A549 (cell line): ENCODE results near the gene SBNO2.

Experiments used
- CHD2 ChIP-seq: fragments of 150-350 bp; IDR thresholded peaks from 2 replicates; pipeline ENCODE4 v1.6.1; 2014; ENCODE audit warnings: low read length; ENCODE audit not compliant: partially characterized antibody
- CTCF ChIP-seq: fragments of >200 bp; sonication (Bioruptor Twin); formaldehyde crosslinking; IDR thresholded peaks from 3 replicates; pipeline ENCODE4 v1.5.1; 2016
- HDAC2 ChIP-seq: fragments of 200-600 bp; sonication (generic); IDR thresholded peaks from 2 replicates; pipeline ENCODE4 v1.6.1; 2016
- KDM5A ChIP-seq: fragments of 200-600 bp; sonication (generic); IDR thresholded peaks from 2 replicates; pipeline ENCODE4 v1.6.1; 2016; ENCODE audit warnings: antibody characterized with exemption, mild to moderate bottlenecking
- POLR2A ChIP-seq: IDR thresholded peaks from 2 replicates; pipeline ENCODE4 v1.6.1; 2012; ENCODE audit warnings: mild to moderate bottlenecking, low read length
- POLR2AphosphoS2 ChIP-seq: conservative IDR thresholded peaks from 2 replicates; pipeline ENCODE4 v1.6.1; 2012; ENCODE audit warnings: low read length, improper control_type of control experiment, inconsistent platforms
- RAD21 ChIP-seq, 2 experiments: fragments of >200 bp in 1 of 2; sonication (Bioruptor Twin) in 1 of 2; formaldehyde crosslinking in 1 of 2; IDR thresholded peaks in 1 of 2; conservative IDR thresholded peaks in 1 of 2; 2 replicates in 1 of 2; 3 replicates in 1 of 2; pipeline ENCODE4 v1.6.1; 2012 to 2018; ENCODE audit warnings: inconsistent platforms in 1 of 2
- RCOR1 ChIP-seq: fragments of 150-350 bp; IDR thresholded peaks from 2 replicates; pipeline ENCODE4 v1.6.1; 2014; ENCODE audit warnings: antibody characterized with exemption, low read length, low read depth

- TF ChIP-seq RAD21 (conservative IDR thresholded peaks at IDR 0.05 in 1 of 2, IDR thresholded peaks at IDR 0.05 in 1 of 2) (no peak), POLR2A (no peak), RCOR1 (no peak), KDM5A (no peak), CHD2 (no peak), CTCF (no peak), POLR2AphosphoS2 (no peak), HDAC2 (no peak)
These were observed 43.3 kb upstream of the SBNO2 start for GRCh38 chr19:1217366-1217765.
